Stimulated activated CD8-positive, alpha-beta memory T cell treated with anti-CD3 and anti-CD28 coated beads, Interleukin-2, amount 100 ng/mL, for 1 hour (primary cell): Measurements from ENCODE around the gene CHIA.
"Not testable (repeated sequence)": the region's sequence is repeated elsewhere in the genome, so short reads cannot be mapped to it uniquely, and the experiment has no call there.

ENCODE experiments used
- DNase-seq, 2 donors: peaks; one replicate each; pipeline ENCODE4 v3.0.0-alpha.2; 2020; ENCODE audit warnings: low read depth in 2 of 2

CHIA gene

DNA sequence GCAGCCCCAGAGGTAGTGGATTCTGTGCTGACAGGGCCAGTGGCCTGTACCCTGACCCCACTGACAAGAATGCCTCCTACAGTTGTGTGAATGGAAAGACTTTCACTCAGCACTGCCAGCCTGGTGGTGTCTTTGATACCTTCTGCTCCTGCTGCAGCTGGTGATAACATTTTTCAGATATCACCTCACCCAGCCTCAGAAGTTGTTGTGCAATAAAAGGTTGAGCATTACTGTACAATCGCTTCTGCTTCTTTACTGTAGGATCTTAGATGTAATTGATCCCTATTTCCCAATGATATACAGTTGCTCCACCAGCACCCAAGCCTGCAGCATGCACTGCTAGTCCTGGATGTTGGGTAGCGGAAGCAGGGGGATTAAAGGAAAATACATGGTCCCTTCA is 4.8 kb upstream of the CHIA start:
- no peak for DNase-seq

DNA sequence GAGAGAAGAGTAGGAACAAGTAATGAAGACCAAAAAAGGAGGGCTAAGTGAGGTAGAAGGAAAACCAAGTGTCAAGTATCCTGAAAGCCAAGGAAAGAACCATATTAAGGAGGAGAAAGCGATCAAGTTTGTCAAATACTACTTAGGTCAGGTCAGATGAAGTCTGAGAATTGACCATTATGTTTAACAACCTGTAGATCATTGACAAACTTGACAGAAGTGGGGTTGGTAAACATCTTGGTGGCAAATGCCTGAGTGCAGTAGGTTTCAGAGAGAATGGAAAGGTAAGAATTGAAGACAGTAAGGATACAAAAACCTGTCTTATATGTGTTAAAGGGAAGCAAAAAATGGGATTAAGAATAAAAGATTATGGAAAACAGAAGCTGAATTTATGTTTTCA is 3.7 kb upstream of the CHIA start:
- no peak for DNase-seq

GRCh38 chr1:111289371-111289770 is 1.3 kb upstream of the CHIA start:
- no peak for DNase-seq

- DNase-seq = no peak
Observed at GRCh38 chr1:111290104-111290503, 547 bp upstream of the CHIA start.

DNA sequence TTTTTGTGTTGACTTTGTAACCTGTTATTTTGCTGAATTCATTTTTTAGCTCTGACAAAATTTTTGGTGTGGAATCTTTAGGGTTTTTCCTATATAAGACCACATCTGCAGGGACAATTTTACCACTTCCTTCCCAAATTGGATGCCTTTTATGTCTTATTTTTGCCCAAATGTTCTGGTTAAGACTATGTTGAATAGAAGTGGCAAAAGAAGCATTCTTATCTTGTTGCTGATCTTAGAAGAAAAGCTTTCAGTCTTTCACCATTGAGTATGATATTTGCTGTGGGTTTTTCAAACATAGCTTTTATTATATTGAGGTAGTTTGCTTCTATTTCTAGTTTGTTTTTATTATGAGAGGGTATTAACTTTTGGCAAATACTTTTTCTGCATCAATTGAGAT is 3.7 kb downstream of the CHIA start:
- no peak for DNase-seq

- DNase-seq = no peak
Observed at GRCh38 chr1:111302374-111302773, 11.7 kb downstream of the CHIA start.

GRCh38 chr1:111309690-111310089 is 19.0 kb downstream of the CHIA start:
- DNase-seq = no peak

DNA sequence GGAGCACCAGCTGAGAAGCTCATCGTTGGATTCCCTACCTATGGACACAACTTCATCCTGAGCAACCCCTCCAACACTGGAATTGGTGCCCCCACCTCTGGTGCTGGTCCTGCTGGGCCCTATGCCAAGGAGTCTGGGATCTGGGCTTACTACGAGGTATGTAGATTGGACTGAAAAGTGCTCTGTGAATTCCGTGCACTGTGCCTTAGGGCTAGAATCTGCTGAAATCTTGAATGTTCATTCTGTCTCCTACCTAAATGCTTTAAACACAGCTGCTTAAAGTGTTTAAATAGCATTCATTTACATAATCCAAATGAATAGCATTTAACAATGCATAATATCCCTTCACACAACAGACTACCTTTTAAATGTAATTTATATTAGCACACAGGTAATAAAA is 27.9 kb downstream of the CHIA start:
- no peak for DNase-seq

DNA sequence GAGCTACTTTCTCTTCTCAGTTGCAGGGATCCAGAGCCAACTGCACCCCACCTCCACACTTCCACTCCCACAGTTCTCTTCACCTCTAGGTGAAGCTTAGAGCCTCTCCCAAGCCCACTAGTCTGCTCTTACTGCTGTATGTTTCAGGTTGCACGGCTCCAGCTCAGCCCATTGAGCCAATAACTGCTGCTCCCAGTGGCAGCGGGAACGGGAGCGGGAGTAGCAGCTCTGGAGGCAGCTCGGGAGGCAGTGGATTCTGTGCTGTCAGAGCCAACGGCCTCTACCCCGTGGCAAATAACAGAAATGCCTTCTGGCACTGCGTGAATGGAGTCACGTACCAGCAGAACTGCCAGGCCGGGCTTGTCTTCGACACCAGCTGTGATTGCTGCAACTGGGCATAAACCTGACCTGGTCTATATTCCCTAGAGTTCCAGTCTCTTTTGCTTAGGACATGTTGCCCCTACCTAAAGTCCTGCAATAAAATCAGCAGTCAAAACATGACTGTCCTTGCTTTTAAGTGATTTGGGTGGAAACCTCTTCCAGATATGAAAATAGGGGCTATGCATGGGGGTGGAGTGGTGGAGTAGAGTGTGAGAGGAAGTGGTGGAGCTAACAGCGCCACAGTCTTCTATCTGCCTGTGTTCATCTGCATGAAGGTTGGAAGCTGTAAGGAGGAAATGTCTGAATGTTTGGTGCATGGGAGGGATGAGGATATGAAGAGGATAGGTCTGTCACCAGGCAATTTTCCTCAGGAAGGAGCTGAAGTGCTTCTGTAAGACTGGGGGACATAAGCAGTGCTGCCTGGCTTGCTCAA is 29.6 kb downstream of the CHIA start:
- no peak for DNase-seq

GRCh38 chr1:111323231-111323630 is 32.6 kb downstream of the CHIA start:
- no peak for DNase-seq

DNA sequence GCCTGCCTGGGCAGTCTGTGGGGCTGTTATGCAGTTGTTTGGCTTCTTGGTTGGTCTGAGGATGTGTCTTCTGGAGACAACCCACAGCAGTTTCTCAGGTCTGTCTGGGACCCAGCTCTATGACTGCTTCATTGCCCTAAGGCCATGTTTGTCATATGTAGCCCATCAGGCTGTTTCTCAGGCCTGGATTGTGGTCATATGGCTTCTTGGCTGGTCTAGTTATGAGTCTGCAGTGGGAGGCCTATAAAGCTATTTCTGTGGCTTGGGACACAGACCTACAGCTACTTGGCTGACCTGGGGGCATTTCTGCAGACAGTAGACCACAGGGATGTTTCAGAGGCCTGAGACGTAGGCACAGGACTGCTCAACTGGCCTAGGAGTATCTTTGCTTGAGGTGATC is 41.5 kb downstream of the CHIA start:
- DNase-seq = no peak

GRCh38 chr1:111334169-111334568 is 43.5 kb downstream of the CHIA start:
- peak; percentile 15 to 25 for DNase-seq

GRCh38 chr1:111335214-111335877 is 44.7 kb downstream of the CHIA start:
- DNase-seq = not testable (repeated sequence)

DNA sequence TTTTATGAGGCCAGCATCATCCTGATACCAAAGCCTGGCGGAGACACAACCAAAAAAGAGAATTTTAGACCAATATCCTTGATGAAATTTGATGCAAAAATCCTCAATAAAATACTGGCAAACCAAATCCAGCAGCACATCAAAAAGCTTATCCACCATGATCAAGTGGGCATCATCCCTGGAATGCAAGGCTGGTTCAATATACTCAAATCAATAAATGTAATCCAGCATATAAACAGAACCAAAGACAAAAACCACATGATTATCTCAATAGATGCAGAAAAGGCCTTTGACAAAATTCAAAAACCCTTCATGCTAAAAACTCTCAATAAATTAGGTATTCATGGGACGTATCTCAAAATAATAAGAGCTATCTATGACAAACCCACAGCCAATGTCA is 48.2 kb downstream of the CHIA start:
- DNase-seq = not testable (repeated sequence)

DNA sequence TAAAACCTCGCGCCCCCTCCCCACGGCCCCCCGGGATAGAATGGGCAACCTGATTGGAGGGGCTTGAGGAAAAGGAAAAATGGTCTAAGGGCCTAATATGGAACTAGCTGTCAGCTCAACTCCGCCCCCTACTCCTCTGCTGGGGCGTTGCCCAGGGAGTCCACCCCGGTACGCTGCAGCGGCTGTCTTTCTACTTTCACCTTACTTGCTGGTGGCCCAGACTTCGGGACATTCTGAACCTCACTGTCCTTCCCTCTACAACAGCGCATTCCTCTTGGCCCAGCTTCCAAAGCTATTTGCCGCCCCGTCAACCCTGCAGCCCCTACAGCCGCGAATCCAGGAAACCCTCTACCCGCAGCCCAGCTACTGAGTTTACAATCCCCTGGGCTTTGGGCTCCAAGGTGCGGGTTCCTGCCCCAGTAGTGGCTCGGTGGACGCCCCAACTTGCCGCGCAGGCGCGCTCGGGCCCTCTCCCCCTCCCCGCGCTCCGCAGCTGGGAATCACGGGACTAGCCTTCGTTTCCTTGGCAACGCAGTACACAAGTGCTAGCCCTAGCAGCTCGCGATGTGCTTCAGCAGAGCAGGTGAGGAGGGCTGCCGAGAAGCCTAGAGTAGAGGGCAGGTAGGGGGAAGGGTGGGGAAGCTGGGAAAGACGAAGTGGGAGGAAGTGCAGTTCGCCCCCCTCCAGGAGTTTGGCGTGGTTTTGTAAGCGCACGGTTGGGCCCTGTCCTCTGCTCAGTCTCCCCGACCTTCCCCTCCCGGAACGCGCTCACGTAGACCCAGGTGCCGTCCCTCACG is 55.6 kb downstream of the CHIA start:
- peak; percentile 72 to 75 for DNase-seq

- no peak for DNase-seq
Observed at GRCh38 chr1:111347026-111347425, 56.4 kb downstream of the CHIA start.

- DNase-seq = no peak
Observed at GRCh38 chr1:111351700-111352099, 61.0 kb downstream of the CHIA start.

DNA sequence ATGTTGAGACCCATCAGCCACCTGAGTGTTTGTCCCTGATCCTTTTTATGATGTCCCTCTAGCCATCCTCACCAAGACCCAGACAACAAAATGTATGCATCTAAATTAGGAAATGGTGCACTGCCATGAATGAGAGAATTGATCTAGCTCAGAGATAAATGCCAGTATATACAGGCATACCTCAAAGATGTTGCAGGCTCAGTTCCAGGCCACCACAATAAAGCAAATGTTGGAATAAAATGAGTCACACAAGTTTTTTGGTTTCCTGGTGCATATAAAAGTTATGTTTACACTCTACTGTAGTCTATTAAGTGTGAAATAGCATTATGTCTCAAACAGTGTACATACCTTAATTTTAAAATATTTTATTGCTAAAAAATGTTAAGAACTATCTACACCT is 63.9 kb downstream of the CHIA start:
- no peak for DNase-seq

DNA sequence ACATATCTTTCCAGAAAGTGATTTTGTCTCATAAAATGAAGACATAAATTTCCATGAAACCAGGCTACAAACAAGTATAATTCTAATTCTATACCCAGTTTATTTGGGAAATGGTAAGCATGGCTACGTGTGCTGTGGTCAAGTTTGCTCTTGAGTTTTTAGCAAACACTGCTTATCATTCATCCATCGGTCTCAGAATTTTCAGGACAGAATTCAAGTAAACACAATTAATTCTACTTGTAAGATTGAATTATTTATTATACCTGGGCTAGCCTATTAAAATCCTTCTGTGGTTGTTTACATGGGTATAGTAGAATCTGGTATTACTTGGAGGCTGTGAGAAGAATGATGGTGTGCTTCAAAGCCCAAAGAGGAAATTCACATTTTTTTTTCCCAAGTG is 68.3 kb downstream of the CHIA start:
- no peak for DNase-seq

GRCh38 chr1:111359376-111359775 is 68.7 kb downstream of the CHIA start:
- DNase-seq = no peak

DNA sequence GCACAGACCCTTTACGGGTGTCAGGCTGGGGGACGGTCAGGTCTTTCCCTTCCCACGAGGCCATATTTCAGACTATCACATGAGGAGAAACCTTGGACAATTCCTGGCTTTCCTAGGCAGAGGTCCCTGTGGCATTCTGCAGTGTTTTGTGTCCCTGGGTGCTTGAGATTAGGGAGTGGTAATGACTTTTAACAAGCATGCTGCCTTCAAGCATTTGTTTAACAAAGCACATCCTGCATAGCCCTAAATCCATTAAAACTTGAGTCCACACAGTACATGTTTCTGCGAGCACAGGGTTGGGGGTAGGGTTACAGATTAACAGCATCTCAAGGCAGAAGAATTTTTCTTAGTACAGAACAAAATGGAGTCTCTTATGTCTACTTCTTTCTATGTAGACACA is 69.6 kb downstream of the CHIA start:
- DNase-seq = not testable (repeated sequence)

GRCh38 chr1:111361761-111362160 is 71.1 kb downstream of the CHIA start:
- DNase-seq = no peak

DNA sequence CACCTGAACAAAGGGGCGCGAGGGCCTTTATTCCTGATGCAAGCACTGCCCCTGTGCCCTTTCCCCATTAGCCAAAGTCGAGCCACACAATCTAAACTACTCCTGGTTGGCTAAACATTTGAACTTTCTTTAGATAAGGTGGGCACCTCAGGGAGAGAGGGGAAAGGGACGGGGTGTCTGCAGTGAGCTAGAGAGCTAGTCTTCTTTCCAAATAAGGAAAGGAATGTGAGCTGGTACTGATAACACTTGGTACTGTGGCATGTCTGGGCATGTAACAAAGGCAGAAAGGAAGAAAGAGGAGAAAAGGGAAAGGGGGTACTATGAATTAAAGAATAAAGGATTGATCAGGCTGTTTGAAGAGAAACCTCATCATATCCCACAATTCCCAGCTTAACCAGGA is 74.0 kb downstream of the CHIA start:
- DNase-seq = no peak
